Thoracic aorta (tissue), 2 donors: ENCODE data around the gene GPR132. TPM values are rescaled to one million over a fixed set of nuclear protein-coding genes. Genes with fewer than 3 reads are reported as not detected.
A peak's percentile ranks its signal among the peaks of the same experiment; 100 is the strongest.

Source experiments
- ATAC-seq: fragments of 150-250 bp; one replicate; pipeline ENCODE4 v1.8.0; 2017; ENCODE audit warnings: low read depth; ENCODE audit not compliant: insufficient number of reproducible peaks, low FRiP score
- DNase-seq: peaks from one replicate; pipeline ENCODE4 v3.0.0-alpha.2; 2020; ENCODE audit warnings: low spot score
- H3K27ac ChIP-seq, 2 donors: fragments of 200-600 bp; sonication (generic); 1 replicate in 1 of 2; 2 replicates in 1 of 2; pipeline ENCODE4 v1.5.1; 2016; ENCODE audit warnings: mild to moderate bottlenecking in 2 of 2, moderate library complexity in 2 of 2
- H3K27me3 ChIP-seq: fragments of 200-600 bp; sonication (generic); replicated peaks from 2 replicates; pipeline ENCODE4 v1.6.0; 2016; ENCODE audit warnings: mild to moderate bottlenecking; ENCODE audit not compliant: insufficient read depth
- H3K36me3 ChIP-seq: fragments of 200-600 bp; sonication (generic); one replicate; pipeline ENCODE4 v1.5.1; 2016
- H3K4me1 ChIP-seq, 2 donors: fragments of 200-600 bp; sonication (generic); 1 replicate in 1 of 2; 2 replicates in 1 of 2; pipeline versions ENCODE4 v1.5.1 to v1.6.0; 2016; ENCODE audit warnings: low read depth in 2 of 2, mild to moderate bottlenecking in 1 of 2; ENCODE audit not compliant: control insufficient read depth in 1 of 2
- H3K4me3 ChIP-seq: fragments of 200-600 bp; sonication (generic); 2 replicates; pipeline ENCODE4 v1.5.1; 2016; ENCODE audit warnings: mild to moderate bottlenecking
- H3K9me3 ChIP-seq: fragments of 200-600 bp; sonication (generic); 2 replicates; pipeline ENCODE4 v1.5.1; 2016
- CTCF ChIP-seq: fragments of 200-600 bp; sonication (generic); IDR thresholded peaks from one replicate; pipeline ENCODE4 v1.5.1; 2019; ENCODE audit warnings: antibody characterized with exemption
- total RNA-seq, 2 donors: library from RNA; depleted of rRNA; stranded (reverse); fragments of >200 nt; gene quantifications; one replicate each; pipeline versions ENCODE4 v1.1.0 to v1.2.3, GENCODE V29; 2016

Gene GPR132
- total RNA-seq, 2 donors from 2014 or later: 2.3 to 18.6 TPM

GRCh38 chr14:105014032-105014431, 51.2 kb downstream of the GPR132 start:
- H3K4me3 ChIP-seq: no peak overlapping the region
- H3K9me3 ChIP-seq: no peaks in the 10 kb centered on the region
- TF ChIP-seq CTCF: no peak
- no peaks in the 10 kb centered on the region for H3K27me3 ChIP-seq
- ATAC-seq: no peak
- peaks cover 11 to 22% of the 10 kb centered on the region in 2 donors for H3K4me1 ChIP-seq
- peaks cover 18% of the 10 kb centered on the region for H3K36me3 ChIP-seq
- no peak for DNase-seq
- H3K27ac ChIP-seq: no peak overlapping the region

- DNase-seq (no peak), ATAC-seq (no peak)
Observed at GRCh38 chr14:105013150-105013785, 52.0 kb downstream of the GPR132 start.

GRCh38 chr14:105012171-105012985, 52.9 kb downstream of the GPR132 start:
- no peaks in the 10 kb centered on the region for H3K27me3 ChIP-seq
- H3K9me3 ChIP-seq: no peaks in the 10 kb centered on the region
- H3K4me1 ChIP-seq: peaks cover 11 to 18% of the 10 kb centered on the region in 2 donors
- ATAC-seq (no peak), DNase-seq (no peak)
- TF ChIP-seq CTCF: peak; percentile 39
- H3K36me3 ChIP-seq: peaks cover 18% of the 10 kb centered on the region
- H3K27ac ChIP-seq: no peak overlapping the region
- peak overlapping the region; percentile 27 for H3K4me3 ChIP-seq

More at GRCh38 chr14:105013150-105013785, 52.0 kb downstream of the GPR132 start:
- Histone ChIP-seq H3K36me3 (peaks cover 18% of the 10 kb centered on the region), H3K9me3 (no peaks in the 10 kb centered on the region), H3K4me1 (peaks cover 11 to 18% of the 10 kb centered on the region in 2 donors), H3K4me3 (no peak overlapping the region), H3K27me3 (no peaks in the 10 kb centered on the region), H3K27ac (no peak overlapping the region)
- no peak for TF ChIP-seq CTCF

- Histone ChIP-seq H3K27ac (no peak overlapping the region), H3K9me3 (no peaks in the 10 kb centered on the region), H3K36me3 (peaks cover 18% of the 10 kb centered on the region), H3K27me3 (no peaks in the 10 kb centered on the region), H3K4me1 (peaks cover 11 to 18% of the 10 kb centered on the region in 2 donors), H3K4me3 (no peak overlapping the region)
- no peak for TF ChIP-seq CTCF
- no peak for DNase-seq
- no peak for ATAC-seq
Observed at GRCh38 chr14:105011312-105011990, 53.8 kb downstream of the GPR132 start.

- Histone ChIP-seq H3K36me3 (peaks cover 18% of the 10 kb centered on the region), H3K9me3 (no peaks in the 10 kb centered on the region), H3K4me3 (no peak overlapping the region), H3K4me1 (peaks cover 11 to 18% of the 10 kb centered on the region in 2 donors), H3K27ac (no peak overlapping the region), H3K27me3 (no peaks in the 10 kb centered on the region)
- TF ChIP-seq CTCF: no peak
- ATAC-seq: no peak
- DNase-seq: no peak
Observed at GRCh38 chr14:105010891-105011291, 54.3 kb downstream of the GPR132 start.
